Hepatocyte (in vitro differentiated cells): ENCODE results near the gene ZFYVE27. TPM values are rescaled to one million over a fixed set of nuclear protein-coding genes. Genes with fewer than 3 reads are reported as not detected.

Source experiments
- DNase-seq: peaks from one replicate; pipeline ENCODE4 v3.0.0-alpha.2; 2016; ENCODE audit warnings: low spot score
- H2AFZ ChIP-seq: fragments of 200-600 bp; sonication (generic); 2 replicates; pipeline ENCODE4 v1.6.0; 2016; ENCODE audit warnings: antibody characterized with exemption, mild to moderate bottlenecking
- H3K27ac ChIP-seq: fragments of 200-600 bp; sonication (generic); 2 replicates; pipeline ENCODE4 v1.5.1; 2016; ENCODE audit warnings: mild to moderate bottlenecking
- H3K27me3 ChIP-seq: fragments of 200-600 bp; sonication (generic); 2 replicates; pipeline ENCODE4 v1.6.1; 2016
- H3K36me3 ChIP-seq: fragments of 200-600 bp; sonication (generic); replicated peaks from 2 replicates; pipeline ENCODE4 v1.5.1; 2016; ENCODE audit warnings: low read depth; ENCODE audit not compliant: insufficient read depth
- H3K4me1 ChIP-seq: fragments of 200-600 bp; sonication (generic); 2 replicates; pipeline ENCODE4 v1.5.1; 2016; ENCODE audit warnings: mild to moderate bottlenecking, moderate library complexity; ENCODE audit not compliant: insufficient read depth
- H3K4me2 ChIP-seq: fragments of 200-600 bp; sonication (generic); 2 replicates; pipeline ENCODE4 v1.6.0; 2016
- H3K4me3 ChIP-seq: fragments of 200-600 bp; sonication (generic); 2 replicates; pipeline ENCODE4 v1.5.1; 2016; ENCODE audit warnings: mild to moderate bottlenecking
- H3K79me2 ChIP-seq: fragments of 200-600 bp; sonication (generic); 2 replicates; pipeline ENCODE4 v1.6.0; 2017; ENCODE audit warnings: mild to moderate bottlenecking
- H3K9me2 ChIP-seq: fragments of 200-600 bp; sonication (generic); replicated peaks from 2 replicates; pipeline ENCODE4 v1.6.0; 2017; ENCODE audit warnings: mild to moderate bottlenecking; ENCODE audit not compliant: insufficient read depth
- H3K9me3 ChIP-seq: fragments of 200-600 bp; sonication (generic); 2 replicates; pipeline ENCODE4 v1.5.1; 2016; ENCODE audit warnings: low read depth, mild to moderate bottlenecking
- H4K20me1 ChIP-seq: fragments of 200-600 bp; sonication (generic); 2 replicates; pipeline ENCODE4 v1.6.0; 2016; ENCODE audit warnings: mild to moderate bottlenecking; ENCODE audit not compliant: insufficient read depth, poor library complexity, severe bottlenecking
- CTCF ChIP-seq: fragments of 200-600 bp; sonication (generic); IDR thresholded peaks from 2 replicates; pipeline ENCODE4 v1.5.1; 2016; ENCODE audit warnings: antibody characterized with exemption, mild to moderate bottlenecking; ENCODE audit not compliant: poor library complexity
- EZH2 ChIP-seq: fragments of 200-600 bp; sonication (generic); IDR thresholded peaks from 2 replicates; pipeline ENCODE4 v1.6.1; 2016; ENCODE audit warnings: antibody characterized with exemption, mild to moderate bottlenecking, borderline replicate concordance
- EZH2phosphoT487 ChIP-seq: fragments of 200-600 bp; sonication (generic); IDR thresholded peaks from one replicate; pipeline ENCODE4 v1.6.1; 2018; ENCODE audit warnings: antibody characterized with exemption, mild to moderate bottlenecking, low read depth, moderate library complexity; ENCODE audit not compliant: unreplicated experiment, severe bottlenecking
- WGBS: methylation state at CpG from one replicate; pipeline ENCODE4 v1.1.6; 2016; ENCODE audit warnings: low lambda C conversion rate; ENCODE audit errors: missing lambda C conversion rate; 5-methylcytosine and 5-hydroxymethylcytosine counted together
- polyA plus RNA-seq: library from polyadenylated mRNA; unstranded; fragments of >200 nt; fragmentation: Nextera tagmentation; extraction: Ambion mirVana; gene quantifications from 2 replicates; pipeline ENCODE4 v1.2.1, GENCODE V29; 2016
- total RNA-seq: library from RNA; depleted of rRNA; stranded (reverse); fragments of >200 nt; gene quantifications from 2 replicates; pipeline ENCODE4 v1.2.3, GENCODE V29; 2014

The ZFYVE27 gene
- total and polyA plus RNA-seq, 2 experiments from 2014 or later = 24.9 to 30.3 TPM

- WGBS = 64% methylated on average over 1 of the region's 1 CpG
- Histone ChIP-seq H2AFZ (no peak overlapping the region), H3K27me3 (no peaks in the 10 kb centered on the region), H4K20me1 (peaks cover 18% of the 10 kb centered on the region), H3K4me2 (no peak overlapping the region), H3K27ac (no peak overlapping the region), H3K79me2 (peaks cover 18% of the 10 kb centered on the region), H3K4me1 (no peaks in the 10 kb centered on the region), H3K4me3 (no peak overlapping the region), H3K36me3 (no peaks in the 10 kb centered on the region), H3K9me2 (no peaks in the 10 kb centered on the region), H3K9me3 (no peaks in the 10 kb centered on the region)
- DNase-seq = no peak
- TF ChIP-seq EZH2phosphoT487 = no peak
- TF ChIP-seq CTCF = no peak
- TF ChIP-seq EZH2 = no peak
These were observed 10.6 kb downstream of the ZFYVE27 start for GRCh38 chr10:97747573-97747972.

DNA sequence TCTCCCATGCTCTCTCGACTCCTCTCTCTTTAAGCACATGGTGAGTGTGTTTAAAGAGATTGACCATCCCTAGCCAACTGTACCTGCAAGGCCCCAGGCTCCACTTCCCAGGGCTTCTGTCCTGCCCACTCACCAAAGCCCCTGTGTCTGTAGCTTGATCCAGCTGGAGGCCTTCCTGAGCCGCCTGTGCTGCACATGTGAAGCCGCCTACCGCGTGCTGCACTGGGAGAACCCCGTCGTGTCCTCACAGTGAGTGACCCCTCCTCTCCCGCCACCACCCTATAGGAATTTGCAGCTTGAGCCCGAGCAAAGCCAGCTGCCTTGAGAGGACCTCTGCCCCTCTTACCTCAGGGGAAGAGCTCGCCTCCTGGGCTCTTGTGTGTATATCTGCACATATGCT is 11.2 kb downstream of the ZFYVE27 start:
- TF ChIP-seq EZH2 (no peak), CTCF (no peak), EZH2phosphoT487 (no peak)
- H3K4me2 ChIP-seq = no peak overlapping the region
- H3K4me1 ChIP-seq = no peaks in the 10 kb centered on the region
- no peak overlapping the region for H2AFZ ChIP-seq
- no peak overlapping the region for H3K4me3 ChIP-seq
- H3K9me2 ChIP-seq = no peaks in the 10 kb centered on the region
- H3K36me3 ChIP-seq = no peaks in the 10 kb centered on the region
- H3K27me3 ChIP-seq = no peaks in the 10 kb centered on the region
- peaks cover 14% of the 10 kb centered on the region for H4K20me1 ChIP-seq
- no peaks in the 10 kb centered on the region for H3K9me3 ChIP-seq
- WGBS = 82% methylated on average over 10 of the region's 10 CpGs
- no peak overlapping the region for H3K27ac ChIP-seq
- no peak for DNase-seq
- peaks cover 13% of the 10 kb centered on the region for H3K79me2 ChIP-seq

GRCh38 chr10:97752956-97753355 is 16.0 kb downstream of the ZFYVE27 start:
- no peak for DNase-seq
- H3K79me2 ChIP-seq = no peaks in the 10 kb centered on the region
- H3K4me3 ChIP-seq = no peak overlapping the region
- no peaks in the 10 kb centered on the region for H3K9me3 ChIP-seq
- WGBS = over 99% methylated on average over 16 of the region's 18 CpGs
- no peak overlapping the region for H3K27ac ChIP-seq
- TF ChIP-seq CTCF = no peak
- TF ChIP-seq EZH2phosphoT487 = no peak
- TF ChIP-seq EZH2 = no peak
- no peaks in the 10 kb centered on the region for H3K27me3 ChIP-seq
- no peaks in the 10 kb centered on the region for H3K36me3 ChIP-seq
- no peak overlapping the region for H3K4me2 ChIP-seq
- H3K9me2 ChIP-seq = no peaks in the 10 kb centered on the region
- H2AFZ ChIP-seq = no peak overlapping the region
- H3K4me1 ChIP-seq = no peaks in the 10 kb centered on the region
- H4K20me1 ChIP-seq = no peaks in the 10 kb centered on the region

GRCh38 chr10:97754726-97755125 is 17.8 kb downstream of the ZFYVE27 start:
- no peaks in the 10 kb centered on the region for H3K79me2 ChIP-seq
- H3K9me3 ChIP-seq = no peaks in the 10 kb centered on the region
- H3K4me1 ChIP-seq = no peaks in the 10 kb centered on the region
- no peaks in the 10 kb centered on the region for H4K20me1 ChIP-seq
- TF ChIP-seq EZH2 = no peak
- TF ChIP-seq CTCF = no peak
- no peak for TF ChIP-seq EZH2phosphoT487
- no peak overlapping the region for H3K4me2 ChIP-seq
- no peak overlapping the region for H3K4me3 ChIP-seq
- H3K9me2 ChIP-seq = no peaks in the 10 kb centered on the region
- no peak overlapping the region for H3K27ac ChIP-seq
- no peak overlapping the region for H2AFZ ChIP-seq
- WGBS = 48% methylated on average over 4 of the region's 4 CpGs
- no peaks in the 10 kb centered on the region for H3K27me3 ChIP-seq
- no peaks in the 10 kb centered on the region for H3K36me3 ChIP-seq
- DNase-seq = no peak
